Stimulated activated CD4-positive, alpha-beta T cell treated with anti-CD3 and anti-CD28 coated beads, Interleukin-12 subunit alpha, Interleukin-12 subunit beta, amount 100 ng/mL, for 24 hours (primary cell): ENCODE results near the gene ARMC7.
"Not testable (repeated sequence)": the region's sequence is repeated elsewhere in the genome, so short reads cannot be mapped to it uniquely, and the experiment has no call there.

Experiments
- DNase-seq, 2 experiments: peaks; one replicate each; pipeline ENCODE4 v3.0.0-alpha.2; 2020; ENCODE audit warnings: low read depth in 2 of 2

The ARMC7 gene

DNA sequence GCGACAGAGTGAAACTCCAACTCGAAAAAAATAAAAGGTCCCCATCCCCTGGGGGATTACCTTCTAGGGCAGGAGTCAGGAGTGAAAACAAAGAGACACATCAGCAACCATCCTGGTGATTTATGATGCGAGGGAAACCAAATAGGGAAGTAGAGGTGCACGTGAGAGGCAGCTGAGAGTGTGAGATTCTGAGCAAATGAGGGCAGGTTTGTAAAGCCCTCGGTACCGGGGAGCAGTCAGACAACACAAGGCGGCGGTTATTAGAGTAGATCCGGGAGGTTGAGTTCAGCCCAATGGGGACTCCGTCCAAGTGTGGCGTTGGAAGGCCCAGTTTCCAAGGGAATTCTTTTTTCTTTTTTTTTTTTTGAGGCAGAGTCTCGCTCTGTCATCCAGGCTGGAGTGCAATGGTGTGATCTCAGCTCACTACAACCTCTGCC is 7.4 kb upstream of the ARMC7 start:
- no peak for DNase-seq

- DNase-seq = no peak
Measured at GRCh38 chr17:75103601-75104554, 5.9 kb upstream of the ARMC7 start.

GRCh38 chr17:75105126-75106080 is 4.4 kb upstream of the ARMC7 start:
- DNase-seq = no peak

DNA sequence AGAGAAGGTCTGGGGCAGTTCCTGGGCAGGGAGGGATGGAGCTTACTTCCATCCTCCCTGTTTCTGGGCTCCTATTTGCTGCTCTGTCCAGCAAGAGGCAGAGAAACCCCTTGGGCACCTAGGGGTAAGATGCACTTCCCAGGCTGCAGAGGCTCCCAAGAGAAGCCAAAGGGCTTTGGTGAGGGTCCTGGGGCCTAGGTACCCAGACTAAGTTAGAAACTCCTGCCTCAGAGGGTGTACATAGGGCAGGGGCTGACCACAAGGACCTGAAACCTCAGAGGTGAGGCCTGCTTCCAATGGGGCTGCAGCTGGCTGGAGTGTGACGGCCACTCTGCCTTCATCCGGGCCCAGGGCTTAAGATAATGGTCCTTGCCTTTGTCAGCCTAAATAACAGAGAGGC is 1.6 kb upstream of the ARMC7 start:
- no peak for DNase-seq

GRCh38 chr17:75109046-75109406 is 743 bp upstream of the ARMC7 start:
- no peak for DNase-seq

DNA sequence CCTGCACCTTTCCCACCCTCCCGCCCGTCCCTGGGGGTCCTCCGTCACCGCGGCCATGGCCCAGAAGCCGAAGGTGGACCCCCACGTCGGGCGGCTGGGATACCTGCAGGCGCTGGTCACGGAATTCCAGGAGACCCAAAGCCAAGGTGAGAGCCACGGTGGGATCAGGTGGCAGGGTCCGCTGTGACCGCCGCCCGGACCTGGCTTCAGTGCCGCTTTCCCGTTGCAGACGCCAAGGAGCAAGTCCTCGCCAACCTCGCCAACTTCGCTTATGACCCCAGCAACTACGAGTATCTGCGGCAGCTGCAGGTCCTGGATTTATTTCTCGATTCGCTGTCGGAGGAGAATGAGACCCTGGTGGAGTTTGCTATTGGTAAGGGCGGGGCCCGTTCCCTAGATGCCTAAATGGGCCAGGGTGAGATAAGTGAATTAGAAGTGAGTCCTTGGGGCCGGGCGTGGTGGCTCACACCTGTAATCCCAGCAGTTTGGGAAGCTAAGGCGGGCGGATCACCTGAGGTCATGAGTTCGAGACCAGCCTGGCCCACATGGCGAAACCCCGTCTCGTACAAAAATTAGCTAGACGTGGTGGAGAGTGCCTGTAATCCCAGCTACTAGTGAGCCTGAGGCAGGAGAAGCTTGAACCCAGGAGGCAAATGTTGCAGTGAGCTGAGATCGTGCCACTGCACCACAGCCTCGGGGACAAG is 617 bp downstream of the ARMC7 start:
- DNase-seq = no peak

- no peak for DNase-seq
Measured at GRCh38 chr17:75111777-75112335, 2.1 kb downstream of the ARMC7 start.

- peak; percentile 76 to 87 for DNase-seq
Measured at GRCh38 chr17:75113798-75114551, 4.2 kb downstream of the ARMC7 start.

DNA sequence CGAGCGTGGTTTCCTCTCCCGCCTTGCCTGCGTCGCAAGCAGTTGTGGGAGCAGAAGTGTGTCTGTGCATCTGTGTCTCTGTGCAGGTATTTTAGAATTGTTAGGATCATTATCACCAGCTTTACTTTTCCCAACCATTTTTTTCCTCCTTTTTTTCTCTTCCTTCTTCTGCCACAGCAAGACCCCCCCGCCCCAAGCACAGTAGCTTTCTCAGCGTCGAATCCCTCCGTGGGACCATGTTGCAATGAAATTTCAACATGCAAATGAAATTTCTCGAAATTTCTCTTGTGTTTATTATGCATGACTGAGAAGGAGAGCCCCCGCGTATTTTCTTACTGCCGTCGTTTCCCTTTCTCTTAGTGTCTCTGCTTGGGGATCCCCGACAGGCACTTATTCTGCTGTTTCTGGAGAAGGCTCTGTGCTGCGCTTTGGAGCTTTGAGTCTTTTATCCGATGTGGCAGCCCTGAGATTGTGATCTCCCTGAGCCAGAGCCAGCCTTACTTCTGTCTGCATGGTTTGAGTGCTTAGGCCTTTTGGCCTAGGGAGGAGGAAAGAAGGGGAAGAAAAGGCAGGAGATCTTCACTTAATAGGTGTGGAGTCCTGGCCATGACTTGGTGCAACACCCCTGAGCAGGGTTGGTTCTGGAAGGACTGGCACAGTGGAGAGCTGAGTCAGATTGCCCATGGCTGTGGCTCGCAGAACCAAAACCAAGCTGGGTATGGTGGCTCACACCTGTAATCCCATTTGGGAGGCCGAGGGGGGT is 5.0 kb downstream of the ARMC7 start:
- no peak for DNase-seq

- DNase-seq = no peak
Measured at GRCh38 chr17:75115555-75115954, 5.8 kb downstream of the ARMC7 start.

- no peak for DNase-seq
Measured at GRCh38 chr17:75116737-75117136, 7.0 kb downstream of the ARMC7 start.

DNA sequence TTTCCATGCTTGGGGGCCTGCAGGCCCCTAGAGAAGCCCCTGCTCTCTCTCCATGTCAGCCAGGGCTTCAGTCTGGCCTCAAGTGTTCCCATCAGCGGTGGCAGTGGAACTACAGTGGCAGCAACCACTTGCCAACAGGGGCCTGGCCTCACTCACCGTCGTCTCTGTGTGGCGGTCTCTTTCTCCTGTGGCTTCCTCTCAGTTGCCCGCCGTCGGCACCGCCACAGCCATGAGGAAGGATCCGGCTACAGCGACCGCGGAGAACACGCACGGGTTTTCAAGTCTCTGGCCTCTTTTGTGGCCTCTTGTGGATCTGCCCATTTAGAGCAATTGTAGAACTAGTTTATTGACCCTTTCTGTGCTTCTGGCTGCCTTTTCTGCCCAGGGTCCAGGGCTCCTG is 8.5 kb downstream of the ARMC7 start:
- no peak for DNase-seq

GRCh38 chr17:75124041-75124818 is 14.5 kb downstream of the ARMC7 start:
- peak; percentile 44 to 55 for DNase-seq

DNA sequence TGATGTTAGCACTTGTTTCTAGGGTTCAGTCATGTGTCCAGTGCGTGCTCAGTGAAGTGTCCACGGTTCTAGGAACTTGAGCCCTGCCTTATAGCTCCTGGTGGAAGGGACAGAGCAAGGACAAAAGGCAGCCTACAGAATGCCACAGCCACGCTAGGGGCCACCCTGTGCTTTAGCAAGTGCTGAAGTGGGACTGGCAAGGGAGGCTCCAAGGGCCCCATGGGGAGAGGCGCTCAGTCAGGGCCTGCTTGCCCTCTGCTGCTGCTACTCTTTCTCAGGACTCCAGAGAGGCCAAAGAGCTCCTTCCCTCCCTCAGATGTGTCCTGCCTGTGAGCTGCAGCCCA is 15.0 kb downstream of the ARMC7 start:
- no peak for DNase-seq

DNA sequence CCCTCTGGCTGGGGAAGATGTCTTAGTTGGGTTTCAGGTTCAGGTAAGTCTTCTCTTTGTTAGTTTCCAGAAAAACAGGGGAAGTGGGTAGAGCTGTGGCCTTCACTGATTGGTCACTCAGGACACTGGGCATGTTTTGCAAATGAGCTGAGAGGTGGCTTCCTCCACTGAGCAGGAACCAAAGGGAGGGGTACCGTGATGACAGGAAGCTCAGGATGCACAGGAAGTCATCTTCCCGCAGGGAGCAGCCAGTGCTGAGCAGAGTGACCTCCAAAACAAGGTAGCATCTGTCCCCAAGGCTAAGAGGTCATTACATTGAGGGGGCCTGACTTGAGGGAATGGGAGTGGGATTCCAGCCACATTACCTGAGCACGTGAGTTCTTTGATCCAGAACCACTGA is 16.2 kb downstream of the ARMC7 start:
- DNase-seq = no peak

GRCh38 chr17:75126954-75127353 is 17.2 kb downstream of the ARMC7 start:
- DNase-seq = no peak

- not testable (repeated sequence) for DNase-seq
Measured at GRCh38 chr17:75127936-75128335, 18.2 kb downstream of the ARMC7 start.

DNA sequence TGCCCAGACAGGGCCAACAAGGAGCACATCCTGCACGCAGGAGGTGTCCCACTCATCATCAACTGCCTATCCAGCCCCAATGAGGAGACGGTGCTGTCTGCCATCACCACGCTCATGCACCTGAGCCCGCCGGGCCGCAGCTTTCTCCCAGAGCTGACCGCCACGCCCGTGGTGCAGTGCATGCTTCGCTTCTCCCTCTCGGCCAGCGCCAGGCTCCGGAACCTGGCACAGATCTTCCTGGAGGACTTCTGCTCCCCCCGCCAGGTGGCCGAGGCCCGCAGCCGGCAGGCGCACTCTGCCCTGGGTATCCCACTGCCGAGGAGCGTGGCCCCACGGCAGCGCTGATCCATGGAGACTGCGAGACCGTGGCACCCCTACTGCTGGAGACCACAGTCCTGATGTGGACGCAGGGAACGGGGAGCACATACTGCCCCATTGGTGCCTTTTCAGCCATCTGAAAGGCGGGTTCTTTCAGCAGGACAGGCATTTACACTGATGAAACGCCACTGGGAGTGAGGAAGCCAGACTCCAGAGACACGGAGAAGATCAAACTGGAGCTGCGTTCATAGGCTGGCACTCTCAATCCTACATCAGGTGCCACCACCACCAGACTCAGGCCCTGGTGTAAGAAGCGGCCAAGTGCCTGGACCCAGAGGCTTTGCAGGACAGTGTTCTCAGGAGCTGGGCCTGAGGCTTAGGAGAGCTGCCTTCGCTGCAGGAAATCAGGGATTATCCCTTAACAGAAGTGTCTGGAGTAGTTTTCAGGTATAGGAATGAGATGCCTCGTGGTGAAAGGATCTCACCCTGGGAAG is 19.1 kb downstream of the ARMC7 start:
- DNase-seq = no peak

- DNase-seq = no peak
Measured at GRCh38 chr17:75129576-75129975, 19.8 kb downstream of the ARMC7 start.
